Omental fat pad (tissue), 4 donors: ENCODE results near the gene NOC4L. TPM values are rescaled to one million over a fixed set of nuclear protein-coding genes. Genes with fewer than 3 reads are reported as not detected.
"Not testable (repeated sequence)": the region's sequence is repeated elsewhere in the genome, so short reads cannot be mapped to it uniquely, and the experiment has no call there.

Source experiments
- ATAC-seq: fragments of 150-250 bp; one replicate; pipeline ENCODE4 v1.9.1; 2016; ENCODE audit warnings: mild to moderate bottlenecking, moderate library complexity; ENCODE audit not compliant: low FRiP score
- DNase-seq: peaks from one replicate; pipeline ENCODE4 v3.0.0-alpha.2; 2019; ENCODE audit warnings: low spot score
- total RNA-seq, 4 donors: library from RNA; depleted of rRNA; stranded (reverse); fragments of >200 nt; gene quantifications; one replicate each; pipeline ENCODE4 v1.1.0, GENCODE V29; 2016
- TF ChIP-seq, protein P1 (sequence below), 3 donors: fragments of 450-650 bp; IDR thresholded peaks; one replicate each; pipeline ENCODE4 v1.5.1; 2016 to 2017; ENCODE audit warnings: antibody characterized with exemption in 3 of 3, mild to moderate bottlenecking in 3 of 3, moderate library complexity in 2 of 3

Gene NOC4L
- total RNA-seq = 10 to 100 TPM in 1 of 4 donors, 1 to 10 TPM in 3; 6.4 to 16.1 (median 9.3) TPM

DNA sequence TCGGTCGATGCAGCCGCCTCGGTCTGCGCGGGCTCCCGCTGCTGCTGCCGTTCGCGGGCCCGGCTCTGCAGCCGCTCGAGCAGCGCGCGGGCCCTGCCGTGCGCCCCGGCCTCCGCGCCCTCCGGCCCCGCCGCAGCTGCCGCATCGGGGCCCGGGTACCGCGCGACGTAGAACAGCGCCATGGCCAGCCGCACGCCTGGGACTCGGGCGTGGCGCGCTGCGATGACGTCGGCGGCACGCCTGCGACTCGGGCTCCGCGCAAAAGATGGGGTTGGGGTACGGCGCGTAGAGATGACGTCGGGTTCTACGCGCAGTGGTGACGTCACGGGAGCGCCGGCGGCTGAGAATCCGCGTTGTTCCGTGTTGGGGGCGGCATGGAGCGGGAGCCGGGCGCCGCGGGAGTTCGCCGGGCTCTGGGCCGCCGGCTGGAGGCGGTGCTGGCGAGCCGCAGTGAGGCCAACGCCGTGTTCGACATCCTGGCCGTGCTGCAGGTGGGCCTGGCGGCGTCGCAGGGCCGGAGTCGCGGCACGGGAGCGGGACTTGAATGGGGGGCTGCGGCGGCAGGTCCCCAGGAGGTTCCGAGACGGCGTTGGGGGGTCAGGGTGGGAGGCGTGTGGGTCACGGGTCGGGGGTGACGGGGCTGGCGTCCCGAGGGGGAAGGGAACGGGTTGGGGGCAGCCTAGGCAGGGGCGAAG, at the start of gene NOC4L, which contains the start of gene DDX51:
Gene NOC4L (plus strand): TSS at position 343 of the 695 bp plus-strand sequence. CDS start 32 bp downstream, at position 375.
Gene DDX51 (minus strand): TSS at position 205 of the 695 bp plus-strand sequence. CDS start 23 bp downstream, at position 182.
- TF ChIP-seq, protein P1, sequence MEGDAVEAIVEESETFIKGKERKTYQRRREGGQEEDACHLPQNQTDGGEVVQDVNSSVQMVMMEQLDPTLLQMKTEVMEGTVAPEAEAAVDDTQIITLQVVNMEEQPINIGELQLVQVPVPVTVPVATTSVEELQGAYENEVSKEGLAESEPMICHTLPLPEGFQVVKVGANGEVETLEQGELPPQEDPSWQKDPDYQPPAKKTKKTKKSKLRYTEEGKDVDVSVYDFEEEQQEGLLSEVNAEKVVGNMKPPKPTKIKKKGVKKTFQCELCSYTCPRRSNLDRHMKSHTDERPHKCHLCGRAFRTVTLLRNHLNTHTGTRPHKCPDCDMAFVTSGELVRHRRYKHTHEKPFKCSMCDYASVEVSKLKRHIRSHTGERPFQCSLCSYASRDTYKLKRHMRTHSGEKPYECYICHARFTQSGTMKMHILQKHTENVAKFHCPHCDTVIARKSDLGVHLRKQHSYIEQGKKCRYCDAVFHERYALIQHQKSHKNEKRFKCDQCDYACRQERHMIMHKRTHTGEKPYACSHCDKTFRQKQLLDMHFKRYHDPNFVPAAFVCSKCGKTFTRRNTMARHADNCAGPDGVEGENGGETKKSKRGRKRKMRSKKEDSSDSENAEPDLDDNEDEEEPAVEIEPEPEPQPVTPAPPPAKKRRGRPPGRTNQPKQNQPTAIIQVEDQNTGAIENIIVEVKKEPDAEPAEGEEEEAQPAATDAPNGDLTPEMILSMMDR (IDR thresholded peaks at IDR 0.05) = no peak
- ATAC-seq = peak; percentile 88

DNA sequence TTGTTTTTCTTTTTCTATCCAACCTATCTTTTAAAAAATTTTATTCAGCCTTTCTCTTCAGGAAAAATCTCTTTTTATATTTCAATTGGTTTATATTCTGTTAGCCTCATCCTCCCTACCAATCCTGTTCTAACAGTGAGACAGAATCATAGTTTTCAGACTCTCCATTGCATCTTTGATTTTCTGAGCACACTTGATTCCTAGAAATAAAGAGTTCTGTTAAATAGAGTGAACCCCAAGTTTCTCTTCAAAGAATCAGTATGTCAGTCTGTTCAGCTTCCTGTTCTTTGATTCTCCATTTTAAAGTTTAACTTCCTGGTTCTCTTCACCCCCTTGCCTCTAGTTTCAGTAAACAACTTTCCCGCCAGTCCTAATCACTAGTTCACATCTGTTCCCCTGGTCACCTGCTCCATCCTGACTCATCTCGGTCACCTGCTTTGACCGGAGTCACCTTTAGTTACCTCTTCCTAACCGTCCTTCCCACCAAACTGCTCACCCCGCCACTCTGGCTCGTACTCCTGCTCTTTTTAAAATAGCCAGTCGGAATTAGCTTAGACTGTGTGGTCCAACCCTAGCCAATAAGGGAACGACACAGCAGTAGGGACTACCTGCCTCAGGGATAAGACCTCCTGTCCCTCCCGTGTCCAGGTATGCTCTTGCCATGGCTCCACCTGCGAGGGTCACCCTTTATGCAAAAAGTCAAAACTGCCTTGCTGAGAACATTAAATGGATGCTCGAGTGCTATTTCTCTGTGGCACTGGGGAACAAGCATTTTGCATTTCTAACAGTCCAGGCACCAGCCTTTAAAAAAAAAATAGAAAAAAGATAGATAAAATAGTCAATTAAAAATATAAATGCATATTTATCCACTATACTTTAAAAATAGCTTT, 48.5 kb upstream of the NOC4L start:
- DNase-seq (no peak), ATAC-seq (no peak)
- TF ChIP-seq, protein P1 (IDR thresholded peaks at IDR 0.05) = no peak

More for the DNA sequence above, at the start of gene NOC4L, which contains the start of gene DDX51:
- peak; percentile 90 for DNase-seq

DNA sequence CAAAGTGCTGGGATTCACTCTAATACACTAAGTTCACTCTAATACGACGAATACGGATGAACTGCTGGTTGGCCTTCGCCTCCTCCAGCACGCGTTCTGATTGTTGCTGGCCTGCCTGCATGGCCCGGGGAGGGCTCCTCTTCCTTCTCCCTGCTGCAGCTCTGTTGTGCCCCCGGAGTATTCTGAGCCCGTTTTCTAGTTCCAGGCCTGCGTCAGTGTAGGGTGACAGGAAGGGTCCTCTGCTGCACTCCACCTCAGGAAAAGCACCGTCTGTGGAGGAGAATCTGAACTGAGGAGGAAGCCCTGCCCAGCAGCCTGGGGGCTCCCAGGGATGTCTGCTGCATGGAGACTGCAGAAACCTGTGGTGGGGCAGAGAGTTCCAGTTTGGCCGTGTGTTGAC, 44.5 kb upstream of the NOC4L start:
- TF ChIP-seq, protein P1 (IDR thresholded peaks at IDR 0.05) = no peak
- ATAC-seq (no peak), DNase-seq (no peak)

DNA sequence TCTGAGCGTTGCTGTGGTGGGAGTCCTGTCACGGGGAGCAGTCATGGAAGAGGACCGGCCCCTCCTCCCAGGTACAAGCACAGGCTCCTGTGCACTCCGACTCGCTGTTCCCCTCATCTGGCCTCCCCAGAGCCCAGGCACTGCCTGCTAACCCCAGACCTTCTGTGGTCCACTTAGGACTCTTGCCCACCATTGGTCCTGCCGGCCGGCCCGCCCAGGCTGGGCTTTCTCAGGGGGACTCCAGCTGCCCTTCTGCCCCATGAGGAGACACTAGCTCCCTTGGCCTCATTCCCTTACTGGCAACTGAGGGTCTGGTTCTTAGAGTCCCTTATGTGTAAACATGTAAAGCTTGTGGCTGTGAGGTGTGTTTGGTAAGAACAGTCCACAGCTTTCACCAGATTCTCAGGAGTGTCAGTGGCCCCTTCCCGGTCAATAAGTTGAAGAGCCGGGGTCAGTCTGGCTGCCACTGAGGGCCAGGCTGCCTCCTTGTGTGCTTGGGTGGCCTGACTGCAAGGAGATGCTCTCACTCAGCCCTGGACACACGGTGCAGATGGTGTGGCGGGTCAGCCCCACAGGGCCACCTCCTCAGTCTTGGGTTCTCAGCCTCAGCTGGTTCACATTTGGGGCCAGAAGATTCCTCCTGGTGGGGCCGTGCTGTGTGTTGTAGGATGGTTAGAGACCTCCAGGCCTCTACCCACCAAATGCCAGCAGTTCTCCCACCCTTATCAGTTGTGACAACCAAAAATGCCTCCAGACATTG, 43.8 kb upstream of the NOC4L start:
- DNase-seq (no peak), ATAC-seq (no peak)
- TF ChIP-seq, protein P1 (IDR thresholded peaks at IDR 0.05) = no peak

DNA sequence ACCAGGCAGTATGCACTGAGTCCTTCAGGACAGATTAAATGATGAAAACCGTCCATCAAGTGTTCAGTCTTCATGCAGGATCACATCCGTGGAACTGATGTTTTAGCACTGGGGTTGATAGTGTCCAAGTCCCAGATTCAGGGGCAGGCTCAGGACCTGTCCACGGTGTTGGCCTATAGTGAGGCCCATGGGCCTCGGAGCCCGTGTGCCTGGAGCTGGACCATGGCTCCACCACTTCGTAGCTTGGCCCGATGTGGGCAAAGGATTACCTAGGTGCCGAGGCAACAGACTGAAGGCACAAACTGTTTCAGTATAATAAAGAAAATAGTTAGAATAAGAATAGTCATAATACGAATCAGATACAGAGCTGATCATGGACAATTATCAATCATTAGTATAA, 42.0 kb upstream of the NOC4L start:
- TF ChIP-seq, protein P1 (IDR thresholded peaks at IDR 0.05) = no peak
- DNase-seq = no peak
- no peak for ATAC-seq

DNA sequence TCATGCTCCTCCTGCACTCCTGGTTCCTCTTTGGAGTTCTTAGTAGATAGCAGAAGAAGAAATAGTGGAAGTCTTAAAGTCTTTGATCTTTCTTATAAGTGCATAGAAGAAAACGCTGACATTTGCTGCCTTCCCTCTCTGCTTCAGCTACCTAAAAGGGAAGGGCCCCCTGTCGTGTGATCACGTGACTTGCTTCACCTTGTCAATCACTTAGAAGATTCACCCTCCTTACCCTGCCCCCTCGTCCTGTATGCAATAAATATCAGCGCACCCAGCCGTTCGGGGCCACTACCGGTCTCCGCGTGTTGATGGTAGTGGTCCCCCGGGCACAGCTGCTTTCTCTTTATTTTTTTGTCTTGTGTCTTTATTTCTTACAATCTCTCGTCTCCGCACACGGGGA, 41.2 kb upstream of the NOC4L start:
- not testable (repeated sequence) for ATAC-seq, DNase-seq
